Activated T-helper 17 cell treated with anti-CD3 and anti-CD28 coated beads, Interleukin-2, amount 50 U/mL, for 72 hours (primary cell): Measurements from ENCODE around the gene NEU4. TPM values are rescaled to one million over a fixed set of nuclear protein-coding genes. Genes with fewer than 3 reads are reported as not detected.

ENCODE experiments used
- ATAC-seq: fragments of 150-1000 bp; cut with Tn5 transposase; replicated peaks from 2 replicates; pipeline ENCODE4 v1.10.0; 2021; ENCODE audit warnings: mild to moderate bottlenecking, moderate library complexity
- H3K27ac Mint-ChIP-seq: one replicate; pipeline ENCODE4 v1.8.0; 2022; ENCODE audit warnings: mixed read lengths
- H3K27me3 Mint-ChIP-seq: one replicate; pipeline ENCODE4 v1.8.0; 2022; ENCODE audit warnings: mixed read lengths
- H3K36me3 Mint-ChIP-seq: one replicate; pipeline ENCODE4 v1.8.0; 2022; ENCODE audit warnings: low read depth, mild to moderate bottlenecking, mixed read lengths
- H3K4me1 Mint-ChIP-seq: one replicate; pipeline ENCODE4 v1.8.0; 2022; ENCODE audit warnings: mixed read lengths
- H3K4me3 Mint-ChIP-seq: one replicate; pipeline ENCODE4 v1.8.0; 2022; ENCODE audit warnings: mild to moderate bottlenecking, mixed read lengths
- H3K9me3 Mint-ChIP-seq: one replicate; pipeline ENCODE4 v1.8.0; 2022; ENCODE audit warnings: mixed read lengths
- total RNA-seq, 2 donors: library from RNA; stranded (reverse); gene quantifications; one replicate each; pipeline ENCODE4 v1.2.3, GENCODE V29; 2022

NEU4 gene
- total RNA-seq, 2 donors from 2014 or later = 1.1 to 9.8 TPM

DNA sequence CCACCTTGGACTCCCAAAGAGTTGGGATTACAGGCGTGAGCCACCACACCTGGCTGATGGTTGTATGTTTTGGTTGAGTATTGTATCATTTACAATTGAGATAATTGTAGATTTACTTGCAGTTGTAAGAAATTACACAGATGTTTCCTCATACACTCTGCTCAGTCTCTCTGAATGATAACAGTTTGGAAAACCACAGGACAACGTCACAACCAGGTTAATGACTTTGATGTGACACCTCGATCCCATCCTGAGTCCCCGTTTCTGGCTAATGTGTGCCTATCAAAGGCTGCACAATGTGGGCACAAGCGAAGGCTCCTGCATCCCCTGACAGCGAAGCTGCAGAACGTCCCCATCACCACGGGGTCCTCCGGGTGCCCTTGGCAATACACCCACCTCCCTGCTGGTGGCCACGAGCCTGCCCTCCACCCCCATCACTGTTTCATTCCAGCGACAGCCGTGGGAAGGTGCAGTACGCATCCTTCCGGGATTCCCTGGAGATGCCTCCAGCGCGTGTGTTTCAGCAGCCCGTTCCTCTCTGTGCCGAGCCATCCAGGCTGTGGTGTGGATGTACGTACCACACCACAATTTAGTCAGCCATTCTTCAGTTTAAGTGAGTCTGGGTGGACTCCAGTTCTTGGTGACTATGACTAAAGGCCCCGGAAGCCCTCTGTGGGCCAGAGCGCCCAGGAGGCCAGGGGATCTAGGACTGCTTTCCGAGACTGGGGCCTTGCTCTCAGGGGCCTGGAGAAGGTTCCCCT lies 54.0 kb downstream of the NEU4 start:
- Mint-ChIP-seq H3K36me3 (peaks cover 29% of the 10 kb centered on the region), H3K4me1 (peaks cover 50% of the 10 kb centered on the region), H3K4me3 (peak overlapping the region; percentile 56), H3K27me3 (peaks cover 12% of the 10 kb centered on the region), H3K9me3 (peaks cover 14% of the 10 kb centered on the region), H3K27ac (peak overlapping the region; percentile 56)
- peak; percentile 64 for ATAC-seq

DNA sequence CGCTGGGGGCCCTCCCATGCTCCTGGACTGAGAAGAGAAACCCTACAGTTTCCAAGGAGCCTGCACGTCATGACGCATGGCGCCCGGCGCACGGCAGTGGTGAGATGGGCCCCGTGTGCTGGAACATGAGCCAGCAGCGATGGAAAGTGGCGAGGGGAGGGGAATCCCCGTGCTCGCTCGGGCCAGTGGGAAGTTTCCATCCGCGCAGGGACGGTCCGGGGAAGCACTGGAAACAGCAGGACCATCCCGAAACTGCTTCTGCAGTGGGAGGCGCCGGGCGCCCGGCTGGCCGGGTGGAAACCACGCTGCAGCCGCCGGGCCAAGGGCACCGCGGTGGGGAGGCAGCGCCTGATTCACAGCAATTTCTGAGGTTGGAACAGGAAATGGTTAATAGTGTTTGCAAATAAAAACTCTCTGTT lies 54.6 kb downstream of the NEU4 start:
- Mint-ChIP-seq H3K27me3 (peaks cover 16% of the 10 kb centered on the region), H3K27ac (peak overlapping the region; percentile 56), H3K36me3 (peaks cover 23% of the 10 kb centered on the region), H3K4me1 (peaks cover 56% of the 10 kb centered on the region), H3K9me3 (peaks cover 14% of the 10 kb centered on the region), H3K4me3 (peak overlapping the region; percentile 56)
- peak; percentile 70 for ATAC-seq

DNA sequence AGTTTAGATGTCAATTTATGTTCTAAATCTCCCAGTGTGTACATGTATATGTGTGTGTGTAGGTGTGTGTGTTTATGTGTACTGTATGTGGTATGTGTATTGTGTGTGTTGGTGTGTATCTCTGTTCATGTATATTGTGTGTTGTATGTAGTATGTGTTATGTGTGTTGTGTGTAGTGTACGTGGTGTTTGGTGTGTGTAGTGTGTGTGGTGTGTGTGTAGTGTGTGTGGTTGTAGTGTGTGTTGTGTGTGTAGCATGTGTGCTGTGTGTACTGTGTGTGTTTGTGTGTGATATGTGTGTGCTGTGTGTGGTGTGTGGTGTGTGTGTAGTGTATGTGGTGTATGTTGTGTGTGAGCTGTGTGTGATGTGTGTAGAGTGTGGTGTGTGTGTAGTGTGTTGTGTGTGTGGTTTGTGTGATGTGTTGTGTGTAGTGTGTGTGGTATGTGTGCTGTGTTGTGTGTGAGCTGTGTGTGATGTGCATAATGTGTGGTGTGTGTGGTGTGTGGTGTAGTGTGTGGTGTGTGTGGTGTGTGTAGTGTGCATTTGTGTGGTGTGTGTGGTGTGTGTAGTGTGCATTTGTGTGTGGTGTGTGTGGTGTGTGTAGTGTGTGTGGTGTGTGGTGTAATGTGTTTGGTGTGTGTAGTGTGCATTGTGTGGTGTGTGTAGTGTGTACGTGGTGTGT lies 55.3 kb downstream of the NEU4 start:
- H3K4me3 Mint-ChIP-seq = peak overlapping the region; percentile 56
- no peak for ATAC-seq
- peaks cover 58% of the 10 kb centered on the region for H3K4me1 Mint-ChIP-seq
- peaks cover 14% of the 10 kb centered on the region for H3K9me3 Mint-ChIP-seq
- peak overlapping the region; percentile 56 for H3K27ac Mint-ChIP-seq
- peaks cover 16% of the 10 kb centered on the region for H3K27me3 Mint-ChIP-seq
- peaks cover 20% of the 10 kb centered on the region for H3K36me3 Mint-ChIP-seq

DNA sequence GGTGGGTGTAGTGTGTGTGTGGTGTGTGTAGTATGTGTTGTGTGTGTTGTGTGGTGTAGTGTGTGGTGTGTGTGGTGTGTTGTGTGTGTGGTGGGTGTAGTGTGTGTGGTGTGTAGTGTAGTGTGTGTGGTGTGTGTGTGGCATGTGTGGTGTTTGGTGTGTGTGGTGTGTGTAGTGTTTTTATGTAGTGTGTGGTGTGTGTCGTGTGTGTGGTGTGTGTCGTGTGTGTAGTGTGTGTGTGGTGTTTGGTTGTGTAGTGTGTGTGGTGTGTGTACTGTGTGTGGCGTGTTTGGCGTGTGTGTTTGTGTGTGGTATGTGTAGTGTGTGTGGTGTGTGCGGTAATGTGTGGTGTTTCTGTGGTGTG lies 55.8 kb downstream of the NEU4 start:
- Mint-ChIP-seq H3K27me3 (peaks cover 16% of the 10 kb centered on the region), H3K4me1 (peaks cover 54% of the 10 kb centered on the region), H3K9me3 (peaks cover 14% of the 10 kb centered on the region), H3K36me3 (peaks cover 15% of the 10 kb centered on the region), H3K27ac (peak overlapping the region; percentile 3), H3K4me3 (no peak overlapping the region)
- ATAC-seq = no peak

DNA sequence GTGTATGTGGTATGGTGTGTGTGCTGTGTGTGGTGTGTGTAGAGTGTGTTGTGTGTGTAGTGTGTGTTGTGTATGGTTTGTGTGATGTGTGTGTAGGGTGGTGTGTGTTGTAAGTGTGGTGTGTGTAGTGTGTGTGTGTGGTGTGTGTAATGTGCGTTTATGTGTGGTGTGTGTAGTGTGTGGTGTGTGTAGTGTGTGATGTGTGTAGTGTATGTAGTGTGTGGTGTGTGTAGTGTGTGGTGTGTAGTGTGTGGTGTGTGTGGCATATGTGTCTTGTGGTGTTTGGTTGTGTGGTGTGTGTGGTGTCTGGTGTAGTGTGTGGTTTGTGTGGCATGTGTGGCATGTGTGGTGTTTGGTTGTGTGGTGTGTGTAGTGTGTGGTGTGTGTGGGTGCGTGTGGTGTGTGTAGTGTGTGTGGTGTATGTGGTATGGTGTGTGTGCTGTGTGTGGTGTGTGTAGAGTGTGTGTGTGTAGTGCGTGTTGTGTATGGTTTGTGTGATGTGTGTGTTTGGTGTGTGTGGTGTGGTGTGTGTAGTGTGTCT lies 56.5 kb downstream of the NEU4 start:
- H3K36me3 Mint-ChIP-seq = peaks cover 13% of the 10 kb centered on the region
- peaks cover 14% of the 10 kb centered on the region for H3K9me3 Mint-ChIP-seq
- peak overlapping the region; percentile 3 for H3K27ac Mint-ChIP-seq
- ATAC-seq = no peak
- peaks cover 53% of the 10 kb centered on the region for H3K4me1 Mint-ChIP-seq
- H3K4me3 Mint-ChIP-seq = no peak overlapping the region
- H3K27me3 Mint-ChIP-seq = peaks cover 16% of the 10 kb centered on the region

DNA sequence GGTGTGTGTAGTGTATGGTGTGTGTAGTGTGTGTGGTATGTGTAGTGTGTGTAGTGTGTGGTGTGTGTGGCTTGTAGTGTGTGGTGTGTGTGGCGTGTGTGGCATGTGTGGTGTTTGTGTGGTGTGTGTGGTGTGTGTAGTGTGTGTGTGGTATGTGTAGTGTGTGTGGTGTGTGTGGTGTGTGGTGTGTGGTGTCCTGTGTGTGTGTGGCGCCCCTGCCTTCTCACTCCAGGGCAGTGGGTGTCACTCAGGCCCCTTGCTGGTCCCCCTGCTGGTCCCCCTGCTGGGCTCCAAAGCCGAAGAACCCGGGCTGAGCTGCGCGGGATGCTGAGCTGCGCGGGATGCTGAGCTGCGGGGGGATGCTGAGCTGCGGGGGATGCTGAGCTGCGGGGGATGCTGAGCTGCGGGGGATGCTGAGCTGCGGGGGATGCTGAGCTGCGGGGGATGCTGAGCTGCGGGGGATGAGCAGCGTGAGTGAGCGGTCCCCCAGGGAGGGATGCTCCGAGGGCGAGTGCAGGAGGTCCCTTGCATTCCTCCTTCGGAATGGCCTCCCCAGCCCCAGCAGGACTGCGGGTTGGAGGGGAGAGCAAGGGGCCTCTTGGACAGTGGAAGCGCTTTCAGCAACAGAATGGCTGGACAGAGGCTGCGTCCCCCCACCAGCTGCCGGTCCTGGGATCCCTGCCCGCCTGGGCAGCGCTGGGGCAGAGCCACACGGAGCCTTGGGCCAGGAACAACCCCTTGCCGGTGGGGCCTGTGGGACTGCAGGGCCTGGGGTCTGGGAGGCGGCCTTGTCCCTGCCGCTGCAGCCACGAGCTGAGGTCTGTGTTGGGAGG lies 57.2 kb downstream of the NEU4 start:
- no peak for ATAC-seq
- Mint-ChIP-seq H3K9me3 (peaks cover 14% of the 10 kb centered on the region), H3K4me1 (peaks cover 50% of the 10 kb centered on the region), H3K27me3 (peaks cover 16% of the 10 kb centered on the region), H3K36me3 (peaks cover 13% of the 10 kb centered on the region), H3K27ac (peak overlapping the region; percentile 3), H3K4me3 (no peak overlapping the region)

Other genes starting within 250 kb of the NEU4 start
- 10 to 100 TPM; 35.0 to 42.5 TPM for gene THAP4, start 172.0 kb upstream of the NEU4 start, total RNA-seq
- 10 to 100 TPM; 88.3 to 91.3 TPM for gene ATG4B, start 171.5 kb upstream of the NEU4 start, total RNA-seq
- gene DTYMK, start 122.4 kb upstream of the NEU4 start, total RNA-seq = 100 to 1,000 TPM in 1 of 2 donors, 10 to 100 TPM in 1; 55.5 to 107 TPM
- 10 to 100 TPM; 43.5 to 52.3 TPM for gene ING5, start 107.2 kb upstream of the NEU4 start, total RNA-seq
- 10 to 100 TPM; 16.0 to 32.7 TPM for gene D2HGDH, start 74.6 kb upstream of the NEU4 start, total RNA-seq
- 1 to 10 TPM in 1 of 2 donors, under 1 TPM in 1; 0.35 to 4.1 TPM for gene GAL3ST2, start 32.4 kb upstream of the NEU4 start, total RNA-seq
- gene PDCD1, start 49.7 kb downstream of the NEU4 start, total RNA-seq = 10 to 100 TPM; 13.1 to 77.6 TPM
- gene RTP5, start 60.5 kb downstream of the NEU4 start, total RNA-seq = under 1 TPM in 1 of 2 donors, not detected in 1; 0.58 TPM